H1 (cell line): Measurements from ENCODE around the gene FBXO17. TPM values are rescaled to one million over a fixed set of nuclear protein-coding genes. Genes with fewer than 3 reads are reported as not detected.

Source experiments
- CTCF ChIA-PET: fragments of 300-600 bp; sonication (Branson Sonifier 250); formaldehyde crosslinking; loops from one replicate; lab custom pipeline; 2021; ENCODE audit not compliant: partially characterized antibody; lab: Charles Lee
- POLR2A ChIA-PET: fragments of 300-600 bp; sonication (Branson Sonifier 250); formaldehyde crosslinking; loops from one replicate; lab custom pipeline; 2021; ENCODE audit warnings: inconsistent platforms; ENCODE audit not compliant: partially characterized antibody; lab: Charles Lee
- DNase-seq, 2 experiments: peaks; one replicate each; pipeline versions ENCODE4 v3.0.0 to v3.0.0-alpha.2; 2010 to 2022; ENCODE audit warnings: low spot score in 2 of 2, low read depth in 1 of 2, mixed read lengths in 1 of 2
- FAIRE-seq: peaks from 2 replicates; lab custom pipeline; 2011; peaks lifted over from hg19 to GRCh38; lab: Jason Lieb, UNC
- H2AFZ ChIP-seq: 2 replicates; pipeline ENCODE4 v1.8.1; 2012; ENCODE audit warnings: low read length, inconsistent platforms
- H2AK5ac ChIP-seq: 2 replicates; pipeline ENCODE4 v1.6.1; 2013; ENCODE audit warnings: low read depth, low read length
- H2BK120ac ChIP-seq: replicated peaks from 2 replicates; pipeline ENCODE3; 2013; ENCODE audit warnings: low read depth, low read length, inconsistent platforms
- H2BK12ac ChIP-seq: 2 replicates; pipeline ENCODE4 v1.6.1; 2013; ENCODE audit warnings: low read depth, low read length
- H2BK15ac ChIP-seq: 2 replicates; pipeline ENCODE4 v1.6.1; 2013; ENCODE audit warnings: low read length
- H2BK20ac ChIP-seq: 2 replicates; pipeline ENCODE4 v1.6.1; 2013; ENCODE audit warnings: low read length
- H2BK5ac ChIP-seq: 2 replicates; pipeline ENCODE4 v1.6.1; 2013; ENCODE audit warnings: low read depth, low read length
- H3K14ac ChIP-seq: 2 replicates; pipeline ENCODE4 v1.6.1; 2013; ENCODE audit warnings: inconsistent platforms; ENCODE audit not compliant: insufficient read length
- H3K18ac ChIP-seq: 2 replicates; pipeline ENCODE4 v1.6.1; 2013; ENCODE audit warnings: low read length; ENCODE audit errors: extremely low read depth
- H3K23ac ChIP-seq: 2 replicates; pipeline ENCODE4 v1.6.1; 2013; ENCODE audit warnings: inconsistent platforms; ENCODE audit not compliant: insufficient read length
- H3K23me2 ChIP-seq: 2 replicates; pipeline ENCODE4 v1.6.1; 2013; ENCODE audit warnings: low read depth, low read length
- H3K27ac ChIP-seq: 2 replicates; pipeline ENCODE4 v1.6.1; 2011; ENCODE audit warnings: low read depth, low read length, inconsistent platforms
- H3K27me3 ChIP-seq, 4 experiments: replicated peaks in 1 of 4; 1 replicate in 1 of 4; 2 replicates in 3 of 4; pipeline versions ENCODE4 v1.6.1 to v1.8.1; 2011 to 2013; ENCODE audit warnings: low read length in 3 of 4, mild to moderate bottlenecking in 3 of 4, inconsistent platforms in 2 of 4, mixed read lengths in 2 of 4, moderate library complexity in 1 of 4; ENCODE audit not compliant: control insufficient read depth in 3 of 4, insufficient read depth in 3 of 4; ENCODE audit errors: extremely low read depth in 1 of 4
- H3K36me3 ChIP-seq, 4 experiments: 2 replicates each; pipeline versions ENCODE4 v1.6.1 to v1.8.1; 2011 to 2013; ENCODE audit warnings: mild to moderate bottlenecking in 4 of 4, low read length in 3 of 4, moderate library complexity in 2 of 4, control low read depth in 1 of 4, inconsistent platforms in 1 of 4; ENCODE audit not compliant: insufficient read depth in 4 of 4, control insufficient read depth in 2 of 4
- H3K4ac ChIP-seq: replicated peaks from 2 replicates; pipeline ENCODE3; 2013; ENCODE audit warnings: low read length, low read depth, mixed read lengths, inconsistent platforms; ENCODE audit not compliant: insufficient read length
- H3K4me1 ChIP-seq, 4 experiments: replicated peaks in 1 of 4; 1 replicate in 1 of 4; 2 replicates in 3 of 4; pipeline versions ENCODE4 v1.6.1 to v1.8.1; 2011 to 2013; ENCODE audit warnings: low read length in 3 of 4, inconsistent platforms in 2 of 4, mixed read lengths in 1 of 4; ENCODE audit not compliant: insufficient read depth in 4 of 4, control insufficient read depth in 3 of 4
- H3K4me2 ChIP-seq, 2 experiments: 2 replicates each; pipeline versions ENCODE4 v1.6.1 to v1.8.1; 2011 to 2013; ENCODE audit warnings: low read depth in 2 of 2, low read length in 2 of 2, control low read depth in 1 of 2, inconsistent platforms in 1 of 2, mild to moderate bottlenecking in 1 of 2; ENCODE audit not compliant: insufficient read depth in 1 of 2
- H3K4me3 ChIP-seq, 4 experiments: fragments of 200-600, 300-600 bp in 1 of 4; sonication (generic), shearing (Covaris generic), sonication (Bioruptor Twin) in 1 of 4; 2 replicates each; pipeline versions ENCODE4 v1.5.1 to v1.8.1; 2011 to 2016; ENCODE audit warnings: low read length in 4 of 4, low read depth in 3 of 4, control low read depth in 2 of 4, inconsistent platforms in 2 of 4, mild to moderate bottlenecking in 2 of 4, mixed read lengths in 1 of 4, moderate library complexity in 1 of 4; ENCODE audit not compliant: insufficient read depth in 2 of 4; ENCODE audit errors: extremely low read depth in 1 of 4
- H3K56ac ChIP-seq: replicated peaks from 2 replicates; pipeline ENCODE3; 2013; ENCODE audit warnings: low read depth, mild to moderate bottlenecking, mixed read lengths, low read length, inconsistent platforms; ENCODE audit not compliant: insufficient read length
- H3K79me1 ChIP-seq: 2 replicates; pipeline ENCODE4 v1.6.1; 2013; ENCODE audit warnings: low read depth, low read length, control low read depth
- H3K79me2 ChIP-seq, 2 experiments: 2 replicates each; pipeline versions ENCODE4 v1.6.1 to v1.8.1; 2012 to 2013; ENCODE audit warnings: low read length in 2 of 2, mild to moderate bottlenecking in 2 of 2, inconsistent platforms in 1 of 2; ENCODE audit not compliant: insufficient read depth in 2 of 2, control insufficient read depth in 1 of 2
- H3K9ac ChIP-seq, 4 experiments: replicated peaks in 1 of 4; 1 replicate in 1 of 4; 2 replicates in 3 of 4; pipeline versions ENCODE4 v1.6.1 to v1.8.1; 2011 to 2013; ENCODE audit warnings: low read depth in 3 of 4, low read length in 3 of 4, control low read depth in 2 of 4, mild to moderate bottlenecking in 2 of 4, moderate library complexity in 2 of 4, inconsistent platforms in 1 of 4; ENCODE audit errors: extremely low read depth in 1 of 4
- H3K9me3 ChIP-seq, 2 experiments: 2 replicates each; pipeline versions ENCODE4 v1.6.1 to v1.8.1; 2012 to 2013; ENCODE audit warnings: mild to moderate bottlenecking in 2 of 2, moderate library complexity in 2 of 2, control low read depth in 1 of 2, inconsistent platforms in 1 of 2, low read depth in 1 of 2, low read length in 1 of 2, mixed read lengths in 1 of 2; ENCODE audit not compliant: insufficient read depth in 2 of 2
- H4K20me1 ChIP-seq, 2 experiments: replicated peaks in 1 of 2; 2 replicates each; pipeline versions ENCODE3 to v1.8.1; 2011 to 2013; ENCODE audit warnings: inconsistent platforms in 2 of 2, low read length in 2 of 2, mild to moderate bottlenecking in 1 of 2; ENCODE audit not compliant: insufficient read depth in 2 of 2, control insufficient read depth in 1 of 2
- H4K5ac ChIP-seq: 2 replicates; pipeline ENCODE4 v1.6.1; 2013; ENCODE audit warnings: low read length, low read depth, mixed read lengths, inconsistent platforms; ENCODE audit not compliant: insufficient read length
- H4K8ac ChIP-seq: 2 replicates; pipeline ENCODE4 v1.8.0; 2013; ENCODE audit warnings: mild to moderate bottlenecking, moderate library complexity, low read length, inconsistent platforms; ENCODE audit not compliant: insufficient read depth; ENCODE audit errors: extremely low read depth
- H4K91ac ChIP-seq: replicated peaks from 2 replicates; pipeline ENCODE3; 2013; ENCODE audit warnings: low read length, mixed read lengths, inconsistent platforms; ENCODE audit not compliant: insufficient read length
- BACH1 ChIP-seq: IDR thresholded peaks from 2 replicates; pipeline ENCODE4 v1.6.1; 2012; ENCODE audit warnings: low read length, improper control_type of control experiment
- CEBPB ChIP-seq: IDR thresholded peaks from 2 replicates; pipeline ENCODE4 v1.6.1; 2012; ENCODE audit warnings: low read depth, low read length
- CTCF ChIP-seq, 3 experiments: IDR thresholded peaks; 1 replicate in 2 of 3; 2 replicates in 1 of 3; pipeline versions ENCODE4 v1.5.1 to v1.6.1; 2011; ENCODE audit warnings: low read length in 3 of 3, mild to moderate bottlenecking in 3 of 3, inconsistent platforms in 2 of 3, low read depth in 1 of 3, moderate library complexity in 1 of 3; ENCODE audit not compliant: insufficient read depth in 1 of 3; ENCODE audit errors: control extremely low read depth in 1 of 3
- HDAC2 ChIP-seq, 2 experiments: fragments of 300-600 bp in 1 of 2; sonication (generic) in 1 of 2; IDR thresholded peaks; 2 replicates each; pipeline ENCODE4 v1.6.1; 2011 to 2012; ENCODE audit warnings: low read depth in 2 of 2, low read length in 2 of 2, mild to moderate bottlenecking in 2 of 2, moderate library complexity in 2 of 2, borderline replicate concordance in 1 of 2, inconsistent platforms in 1 of 2
- NANOG ChIP-seq: IDR thresholded peaks from 2 replicates; pipeline ENCODE4 v1.6.1; 2011; ENCODE audit warnings: low read length, low read depth, mild to moderate bottlenecking, inconsistent platforms; ENCODE audit not compliant: insufficient read depth, poor library complexity, severe bottlenecking
- RAD21 ChIP-seq, 2 experiments: IDR thresholded peaks in 1 of 2; conservative IDR thresholded peaks in 1 of 2; 2 replicates each; pipeline ENCODE4 v1.6.1; 2011; ENCODE audit warnings: low read depth in 2 of 2, low read length in 2 of 2, improper control_type of control experiment in 1 of 2, inconsistent platforms in 1 of 2, mild to moderate bottlenecking in 1 of 2, moderate library complexity in 1 of 2
- SIN3A ChIP-seq, 2 experiments: IDR thresholded peaks in 1 of 2; conservative IDR thresholded peaks in 1 of 2; 2 replicates each; pipeline ENCODE4 v1.6.1; 2011 to 2012; ENCODE audit warnings: low read length in 2 of 2, improper control_type of control experiment in 1 of 2, low read depth in 1 of 2, mild to moderate bottlenecking in 1 of 2
- WGBS, 2 experiments: shearing (Covaris generic) in 1 of 2; methylation state at CpG; one replicate each; pipeline versions ENCODE4 v1.1.6 to v1.1.7; 2013 to 2015; ENCODE audit warnings: low lambda C conversion rate in 2 of 2, mixed read lengths in 2 of 2, inconsistent platforms in 1 of 2, low coverage in 1 of 2, missing lambda C conversion rate in 1 of 2; ENCODE audit not compliant: insufficient replicate concordance in 2 of 2, insufficient coverage in 1 of 2, insufficient read length in 1 of 2; ENCODE audit errors: extremely low coverage in 1 of 2, missing lambda C conversion rate in 1 of 2; 5-methylcytosine and 5-hydroxymethylcytosine counted together
- polyA plus RNA-seq, 7 experiments: library from polyadenylated mRNA; depleted of rRNA in 3 of 7; stranded (reverse) in 5 of 7; unstranded in 2 of 7; fragments of >200 nt in 5 of 7; fragments of 200-250 nt in 2 of 7; gene quantifications; 1 replicate in 5 of 7; 2 replicates in 1 of 7; 4 replicates in 1 of 7; pipeline versions ENCODE4 v1.2.1 to v1.2.3, GENCODE V29; 2011 to 2013; ENCODE audit warnings: missing spikeins in 2 of 7, mixed read lengths in 2 of 7
- total RNA-seq: library from RNA; stranded (reverse); fragmentation: NEBNext Ultra II Directional; extraction: Animal tissue kit (Norgen Biotek cat#: 25700); gene quantifications from 2 replicates; pipeline ENCODE4 v1.2.1, GENCODE V29; 2021

Gene FBXO17
- total and polyA plus RNA-seq, 2 of the 8 experiments (the other 6 are each of a cell fraction or from before 2014, with no cell fraction given), result 11.7 to 15.3 TPM

GRCh38 chr19:38932425-38933179 is 42.9 kb downstream of the FBXO17 start:
- peaks cover 0 to 42% of the 10 kb centered on the region in 2 experiments; a peak in 2 of 4 replicates for H3K79me2 ChIP-seq
- POLR2A ChIA-PET, result interaction anchor here (0.6 to 3.1 kb wide), 14 partner anchors 8 to 417 kb away, joined by 3 to 14 read pairs (median 4); partner anchors contain the start of genes CCER2, ECH1 and NFKBIB
- TF ChIP-seq RAD21 (IDR thresholded peaks at IDR 0.05 in 1 of 2, conservative IDR thresholded peaks at IDR 0.05 in 1 of 2; ENCODE audit: low read depth in 2 of 2, low read length in 2 of 2), result peak; percentile 25 to 49; a peak in 3 of 4 replicates
- TF ChIP-seq SIN3A (conservative IDR thresholded peaks at IDR 0.05 in 1 of 2, IDR thresholded peaks at IDR 0.05 in 1 of 2; ENCODE audit: low read depth in 1 of 2, low read length in 2 of 2), result no peak
- TF ChIP-seq BACH1, result no peak
- no peak for TF ChIP-seq CEBPB
- no peak for TF ChIP-seq NANOG
- TF ChIP-seq HDAC2 (IDR thresholded peaks at IDR 0.05; ENCODE audit: borderline replicate concordance in 1 of 2, low read depth in 2 of 2, low read length in 2 of 2), result no peak
- peak; percentile 41 to 71 (median 59) for TF ChIP-seq CTCF (IDR thresholded peaks at IDR 0.05; ENCODE audit: control extremely low read depth in 1 of 3, insufficient read depth in 1 of 3, low read depth in 1 of 3, low read length in 3 of 3)

More at GRCh38 chr19:38932425-38933179, 42.9 kb downstream of the FBXO17 start:
- Histone ChIP-seq H2AK5ac (no peak overlapping the region), H3K9me3 (peaks cover 10 to 11% of the 10 kb centered on the region in 2 experiments), H4K91ac (no peak overlapping the region), H3K27ac (no peak overlapping the region), H2AFZ (no peak overlapping the region), H4K8ac (no peak overlapping the region; the same call in 1 of the 2 replicates), H3K14ac (no peak overlapping the region), H3K79me1 (peaks cover 18% of the 10 kb centered on the region), H3K27me3 (no peaks in the 10 kb centered on the region), H3K56ac (no peak overlapping the region), H3K23ac (no peak overlapping the region), H3K18ac (no peak overlapping the region), H2BK20ac (no peak overlapping the region), H2BK15ac (no peak overlapping the region), H3K9ac (no peak overlapping the region), H2BK120ac (no peak overlapping the region), H3K4me3 (no peak overlapping the region), H2BK12ac (no peak overlapping the region), H3K4me2 (no peak overlapping the region; a peak in 1 of 4 replicates), H3K4me1 (peaks cover 0 to 2% (median under 1%) of the 10 kb centered on the region in 4 experiments; a peak in 3 of 7 replicates), H4K20me1 (no peaks in the 10 kb centered on the region), H2BK5ac (no peak overlapping the region), H3K4ac (no peak overlapping the region), H4K5ac (no peak overlapping the region), H3K23me2 (peaks cover 4% of the 10 kb centered on the region; the same call in 1 of the 2 replicates), H3K36me3 (peaks cover 5 to 26% (median 14%) of the 10 kb centered on the region in 4 experiments; a peak in 5 of 8 replicates)
- DNase-seq (no peak), FAIRE-seq (no peak)
- WGBS, 2 experiments, result 94% methylated on average over 29 of the region's 29 CpGs; no CpG with 5 or more reads in 1 of the 2 experiments
- CTCF ChIA-PET, result interaction anchor here (0.6 to 9.8 kb wide), 20 partner anchors 14 to 440 kb away, joined by 3 to 120 read pairs (median 4); partner anchors contain the start of genes FBXO17, NFKBIB and SIRT2
